ENCODE results near the gene USP22. TPM values are rescaled to one million over a fixed set of nuclear protein-coding genes. Genes with fewer than 3 reads are reported as not detected.

The USP22 gene
- total and polyA plus RNA-seq, 4 donors: 27.2 to 109 (median 58.1) TPM

- no peaks in the 10 kb centered on the region for H3K27me3 ChIP-seq (ENCODE audit: control insufficient read depth in 4 of 4, insufficient read depth in 4 of 4, low read length in 3 of 4)
- no peaks in the 10 kb centered on the region for H3K9me3 ChIP-seq (ENCODE audit: control insufficient read depth in 4 of 4, low read length in 3 of 4)
- H3K4me3 ChIP-seq (ENCODE audit: low read depth in 1 of 3, low read length in 3 of 3): no peak overlapping the region
- no peaks in the 10 kb centered on the region for H3K4me1 ChIP-seq (ENCODE audit: control insufficient read depth in 4 of 4, insufficient read depth in 4 of 4, low read length in 3 of 4)
- TF ChIP-seq FOXA2 (IDR thresholded peaks at IDR 0.05) (no peak), GABPA (IDR thresholded peaks at IDR 0.05 in 1 of 2, conservative IDR thresholded peaks at IDR 0.05 in 1 of 2) (no peak), EGR1 (IDR thresholded peaks at IDR 0.05; ENCODE audit: low read depth in 2 of 2) (no peak), RAD21 (IDR thresholded peaks at IDR 0.05) (no peak), NR2F2 (IDR thresholded peaks at IDR 0.05) (no peak), SP1 (IDR thresholded peaks at IDR 0.05) (no peak), ATF3 (IDR thresholded peaks at IDR 0.05) (no peak), FOXA1 (IDR thresholded peaks at IDR 0.05) (no peak), HNF4G (IDR thresholded peaks at IDR 0.05) (no peak), TAF1 (conservative IDR thresholded peaks at IDR 0.05) (no peak)
- 53% methylated on average over 6 of the region's 6 CpGs for WGBS
- H3K36me3 ChIP-seq (ENCODE audit: control insufficient read depth in 4 of 4, insufficient read depth in 3 of 4, low read depth in 1 of 4, low read length in 3 of 4): no peaks in the 10 kb centered on the region
- no peak overlapping the region for H3K27ac ChIP-seq (ENCODE audit: low read depth in 1 of 2, low read length in 2 of 2)
- no peak for DNase-seq (ENCODE audit: low spot score)
- H3K9ac ChIP-seq (ENCODE audit: low read depth in 1 of 2, low read length in 2 of 2): no peak overlapping the region
Observed at GRCh38 chr17:20989991-20990855, 52.6 kb downstream of the USP22 start.

- TF ChIP-seq CTCF (IDR thresholded peaks at IDR 0.05; ENCODE audit: low read depth, low read length, missing input control) (no peak), YY1 (IDR thresholded peaks at IDR 0.05) (no peak), EGR1 (IDR thresholded peaks at IDR 0.05; ENCODE audit: low read depth in 2 of 2) (no peak), REST (IDR thresholded peaks at IDR 0.05) (no peak), ZBTB33 (IDR thresholded peaks at IDR 0.05) (no peak), MAX (IDR thresholded peaks at IDR 0.05) (no peak), ATF3 (IDR thresholded peaks at IDR 0.05) (no peak), HNF4A (conservative IDR thresholded peaks at IDR 0.05) (no peak), FOXA2 (IDR thresholded peaks at IDR 0.05) (no peak), TAF1 (conservative IDR thresholded peaks at IDR 0.05) (no peak), HNF4G (IDR thresholded peaks at IDR 0.05) (no peak), RAD21 (IDR thresholded peaks at IDR 0.05) (no peak), GABPA (IDR thresholded peaks at IDR 0.05 in 1 of 2, conservative IDR thresholded peaks at IDR 0.05 in 1 of 2) (no peak)
- H3K36me3 ChIP-seq (ENCODE audit: control insufficient read depth in 4 of 4, insufficient read depth in 3 of 4, low read depth in 1 of 4, low read length in 3 of 4): no peaks in the 10 kb centered on the region
- no peak for DNase-seq (ENCODE audit: low spot score)
- no peak overlapping the region for H3K9ac ChIP-seq (ENCODE audit: low read depth in 1 of 2, low read length in 2 of 2)
- no peak overlapping the region for H3K27ac ChIP-seq (ENCODE audit: low read depth in 1 of 2, low read length in 2 of 2)
- no peak overlapping the region for H3K4me3 ChIP-seq (ENCODE audit: low read depth in 1 of 3, low read length in 3 of 3)
- H3K9me3 ChIP-seq (ENCODE audit: control insufficient read depth in 4 of 4, low read length in 3 of 4): no peaks in the 10 kb centered on the region
- H3K27me3 ChIP-seq (ENCODE audit: control insufficient read depth in 4 of 4, insufficient read depth in 4 of 4, low read length in 3 of 4): no peaks in the 10 kb centered on the region
- no peaks in the 10 kb centered on the region for H3K4me1 ChIP-seq (ENCODE audit: control insufficient read depth in 4 of 4, insufficient read depth in 4 of 4, low read length in 3 of 4)
- WGBS: 91% methylated on average over 7 of the region's 7 CpGs
Observed at GRCh38 chr17:20989481-20989880, 53.3 kb downstream of the USP22 start.

Data from liver (tissue), 9 donors.